ENCODE measurements around the gene ELL2. TPM values are rescaled to one million over a fixed set of nuclear protein-coding genes. Genes with fewer than 3 reads are reported as not detected.

Gene ELL2
- total and polyA plus RNA-seq, 10 donors, result 4.3 to 109 (median 66.8) TPM

DNA sequence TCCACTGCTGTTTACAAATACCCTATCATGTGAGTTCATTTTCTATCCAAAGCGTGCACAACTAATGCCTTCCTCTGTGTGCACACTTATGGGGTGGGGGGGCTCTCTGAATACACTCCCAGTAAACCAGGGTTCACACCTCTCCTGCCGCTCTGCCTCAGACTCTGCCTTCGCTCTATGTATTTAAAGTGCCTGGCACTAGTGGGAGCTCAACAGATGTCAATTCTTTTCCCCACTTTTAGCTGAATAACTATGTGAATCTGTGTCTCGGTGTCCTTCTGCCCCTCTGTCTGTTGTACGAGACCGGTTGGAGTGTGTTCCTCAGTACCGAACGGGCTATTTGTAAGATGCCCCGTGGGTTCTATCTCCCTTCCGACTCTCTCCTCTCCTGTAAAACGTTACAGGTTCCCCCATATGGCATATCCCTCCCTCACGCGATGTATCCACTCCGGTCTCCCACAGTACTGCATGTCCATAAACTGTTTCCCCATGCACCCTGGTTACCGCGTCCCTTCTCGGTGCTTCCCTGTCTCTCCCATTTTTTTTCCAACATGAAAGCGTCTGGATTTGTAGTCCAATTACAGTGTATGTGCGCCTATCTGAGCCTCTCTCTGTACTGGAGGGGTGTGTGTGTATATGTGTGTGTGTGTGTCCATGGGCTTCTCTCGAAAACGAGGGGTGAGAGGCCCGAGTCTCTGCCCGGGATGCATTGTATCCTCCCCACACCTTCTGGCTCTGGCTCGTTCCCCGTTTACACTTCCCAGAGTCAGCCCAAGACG lies 1.6 kb downstream of the ELL2 start:
- H3K4me3 ChIP-seq, result peak overlapping the region; percentile 60 to 85 (median 66)
- WGBS, 5 donors, result 26 to 49% (median 38%) methylated on average over 25 to 26 of the region's 26 CpGs
- intact Hi-C loops (cut with DNase I; ENCODE audit: low total_unique reads), result loop anchor here (10.0 kb wide), 1 partner anchor 375 kb away; no protein-coding TSS in a partner anchor
- DNase-seq, result no peak
- no peaks in the 10 kb centered on the region for H3K27me3 ChIP-seq (replicated peaks in 1 of 7)
- no peaks in the 10 kb centered on the region for H3K9me3 ChIP-seq
- no peaks in the 10 kb centered on the region for H3K36me3 ChIP-seq
- TF ChIP-seq POLR2A (IDR thresholded peaks at IDR 0.05), result no peak
- no peak for TF ChIP-seq POLR2AphosphoS5 (IDR thresholded peaks at IDR 0.05)
- TF ChIP-seq, protein P1, sequence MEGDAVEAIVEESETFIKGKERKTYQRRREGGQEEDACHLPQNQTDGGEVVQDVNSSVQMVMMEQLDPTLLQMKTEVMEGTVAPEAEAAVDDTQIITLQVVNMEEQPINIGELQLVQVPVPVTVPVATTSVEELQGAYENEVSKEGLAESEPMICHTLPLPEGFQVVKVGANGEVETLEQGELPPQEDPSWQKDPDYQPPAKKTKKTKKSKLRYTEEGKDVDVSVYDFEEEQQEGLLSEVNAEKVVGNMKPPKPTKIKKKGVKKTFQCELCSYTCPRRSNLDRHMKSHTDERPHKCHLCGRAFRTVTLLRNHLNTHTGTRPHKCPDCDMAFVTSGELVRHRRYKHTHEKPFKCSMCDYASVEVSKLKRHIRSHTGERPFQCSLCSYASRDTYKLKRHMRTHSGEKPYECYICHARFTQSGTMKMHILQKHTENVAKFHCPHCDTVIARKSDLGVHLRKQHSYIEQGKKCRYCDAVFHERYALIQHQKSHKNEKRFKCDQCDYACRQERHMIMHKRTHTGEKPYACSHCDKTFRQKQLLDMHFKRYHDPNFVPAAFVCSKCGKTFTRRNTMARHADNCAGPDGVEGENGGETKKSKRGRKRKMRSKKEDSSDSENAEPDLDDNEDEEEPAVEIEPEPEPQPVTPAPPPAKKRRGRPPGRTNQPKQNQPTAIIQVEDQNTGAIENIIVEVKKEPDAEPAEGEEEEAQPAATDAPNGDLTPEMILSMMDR (IDR thresholded peaks at IDR 0.05 in 8 of 11, conservative IDR thresholded peaks at IDR 0.05 in 3 of 11), result peak in 3 of 11 experiments; percentile 6 to 16 (median 11)
- H3K27ac ChIP-seq, result peak overlapping the region in 6 of 8 donors; percentile 97 to 100 (median 99)
- peaks cover 8 to 66% (median 53%) of the 10 kb centered on the region in 6 donors for H3K4me1 ChIP-seq

DNA sequence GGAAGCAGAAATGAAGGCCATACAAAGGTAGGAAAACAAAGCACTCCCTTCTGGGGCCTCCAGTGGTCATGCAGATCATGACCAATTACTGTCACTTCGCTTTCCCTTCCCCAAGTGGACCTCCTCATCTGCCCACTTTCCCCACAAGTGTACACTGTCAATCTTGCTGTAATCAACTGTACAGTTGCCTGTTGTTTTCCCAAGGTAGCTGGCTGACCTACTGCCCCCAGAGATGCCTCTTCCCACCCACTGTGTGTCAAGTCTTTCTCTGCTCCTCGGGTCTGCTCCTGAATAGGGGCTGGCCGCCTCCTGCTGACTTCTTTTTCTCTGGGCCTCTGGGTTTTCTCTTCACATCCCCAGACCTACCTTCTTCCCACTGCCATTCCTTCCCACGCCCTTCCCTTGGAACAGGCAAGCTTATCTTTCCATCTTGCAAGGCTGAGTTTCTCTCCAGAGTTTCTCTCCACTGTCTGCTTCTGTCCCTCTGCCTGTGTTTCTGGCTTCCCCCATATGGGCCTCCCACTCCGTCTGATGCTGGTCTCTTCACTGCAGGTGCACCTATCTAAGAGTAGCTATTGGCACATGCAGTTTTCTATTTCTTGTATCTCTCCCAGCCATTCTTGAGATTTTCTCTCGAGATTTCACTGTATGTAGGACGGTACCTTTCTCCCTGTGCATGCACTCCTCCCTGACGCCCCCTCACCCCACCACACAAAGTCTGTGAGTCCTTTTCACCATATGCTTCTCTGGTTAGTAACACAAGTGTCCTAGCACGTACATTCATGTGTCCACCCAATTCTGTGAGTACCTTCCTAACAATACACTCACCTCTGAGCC lies 2.4 kb downstream of the ELL2 start:
- Histone ChIP-seq H3K4me1 (peaks cover 8 to 68% (median 56%) of the 10 kb centered on the region in 6 donors), H3K27ac (peak overlapping the region in 4 of 8 donors; percentile 9 to 100 (median 100)), H3K27me3 (replicated peaks in 1 of 7) (no peaks in the 10 kb centered on the region), H3K36me3 (no peaks in the 10 kb centered on the region), H3K4me3 (peak overlapping the region; percentile 10 to 85 (median 66)), H3K9me3 (no peaks in the 10 kb centered on the region)
- TF ChIP-seq POLR2AphosphoS5 (IDR thresholded peaks at IDR 0.05), result peak in 1 of 3 donors; percentile 37
- no peak for TF ChIP-seq POLR2A (IDR thresholded peaks at IDR 0.05)
- TF ChIP-seq, protein P1 (IDR thresholded peaks at IDR 0.05 in 8 of 11, conservative IDR thresholded peaks at IDR 0.05 in 3 of 11), result no peak
- intact Hi-C loops (cut with DNase I; ENCODE audit: low total_unique reads), result no loop called here
- WGBS, 5 donors, result 76 to 88% (median 84%) methylated on average over 9 of the region's 9 CpGs
- DNase-seq, result no peak

DNA sequence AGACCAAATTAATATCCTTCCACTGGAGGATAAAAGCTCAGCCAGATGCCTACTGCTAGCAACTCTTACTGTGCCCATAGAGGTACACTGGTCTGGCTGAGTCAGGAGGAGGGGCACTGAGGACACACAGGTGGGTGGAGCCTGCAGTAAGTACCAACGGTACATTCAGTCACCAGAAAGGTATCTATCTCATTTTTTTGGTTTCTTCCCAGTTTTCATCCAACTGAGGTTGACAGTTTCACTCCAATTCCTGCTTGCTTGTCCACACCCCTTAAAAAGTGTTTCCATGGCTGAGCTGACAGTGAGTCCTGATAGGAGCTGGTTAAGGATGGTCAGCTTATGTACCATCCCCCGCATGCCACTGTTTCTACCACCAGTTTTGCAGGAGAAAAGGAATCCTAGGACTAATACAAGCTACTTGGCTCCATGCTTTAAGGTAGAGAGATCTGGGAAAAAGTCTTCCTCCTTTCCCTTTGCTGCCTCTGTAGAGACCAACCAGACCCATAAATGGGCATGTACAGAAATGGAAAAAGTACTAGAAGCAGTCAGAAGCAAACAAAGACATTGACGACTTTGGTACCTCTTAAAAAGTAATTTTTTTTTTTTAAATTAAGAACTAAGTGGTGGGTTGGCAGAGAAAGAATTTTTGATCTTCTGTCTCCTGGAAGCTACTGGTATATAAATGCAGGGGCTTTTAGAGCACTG lies 3.2 kb downstream of the ELL2 start:
- TF ChIP-seq POLR2A (IDR thresholded peaks at IDR 0.05), result no peak
- peak in 1 of 3 donors; percentile 66 for TF ChIP-seq POLR2AphosphoS5 (IDR thresholded peaks at IDR 0.05)
- 74 to 83% (median 76%) methylated on average over 3 of the region's 3 CpGs for WGBS, 5 donors
- Histone ChIP-seq H3K4me1 (peaks cover 8 to 68% (median 56%) of the 10 kb centered on the region in 6 donors), H3K27ac (peak overlapping the region in 3 of 8 donors; percentile 99 to 100 (median 100)), H3K27me3 (replicated peaks in 1 of 7) (no peaks in the 10 kb centered on the region), H3K9me3 (no peaks in the 10 kb centered on the region), H3K36me3 (no peaks in the 10 kb centered on the region), H3K4me3 (peak overlapping the region in 5 of 8 donors; percentile 60 to 85 (median 72))
- intact Hi-C loops (cut with DNase I; ENCODE audit: low total_unique reads), result no loop called here
- DNase-seq, result no peak

DNA sequence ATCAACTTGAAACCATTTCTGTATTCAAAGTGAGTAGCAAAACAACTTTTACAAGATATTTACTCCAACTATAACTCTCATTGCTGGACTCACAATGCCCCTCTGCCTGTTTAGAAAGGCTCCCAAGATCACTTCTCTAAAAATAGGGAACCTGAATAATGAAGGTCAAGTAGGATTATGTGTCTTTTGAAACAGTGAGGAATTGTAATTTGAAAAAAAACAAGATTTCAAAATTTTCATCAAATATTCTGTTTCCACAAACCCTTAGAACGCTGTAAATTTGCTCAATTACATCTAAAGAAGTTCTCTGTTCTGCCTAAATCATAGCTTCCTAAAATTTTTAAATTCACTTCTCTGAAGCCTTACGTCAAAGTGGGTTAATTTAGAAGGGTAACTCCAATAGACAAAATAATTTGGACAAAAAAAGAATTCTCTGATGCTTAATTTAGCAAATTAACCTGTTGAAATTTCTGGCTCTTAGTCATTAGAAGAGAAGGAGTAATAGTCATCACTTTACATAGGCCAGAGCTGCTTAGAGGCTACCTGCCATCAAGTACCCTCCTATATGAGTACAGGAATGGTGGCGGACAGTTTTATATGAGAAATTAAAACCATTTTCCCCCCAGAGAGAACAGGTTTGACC lies 4.0 kb downstream of the ELL2 start:
- 69 to 91% (median 79%) methylated on average over 3 of the region's 3 CpGs for WGBS, 5 donors
- TF ChIP-seq POLR2A (IDR thresholded peaks at IDR 0.05), result no peak
- TF ChIP-seq POLR2AphosphoS5 (IDR thresholded peaks at IDR 0.05), result no peak
- TF ChIP-seq, protein P1 (IDR thresholded peaks at IDR 0.05 in 8 of 11, conservative IDR thresholded peaks at IDR 0.05 in 3 of 11), result no peak
- Histone ChIP-seq H3K4me1 (peaks cover 8 to 67% (median 55%) of the 10 kb centered on the region in 6 donors), H3K27me3 (replicated peaks in 1 of 7) (no peaks in the 10 kb centered on the region), H3K36me3 (no peaks in the 10 kb centered on the region), H3K27ac (peak overlapping the region in 3 of 8 donors; percentile 99 to 100 (median 100)), H3K4me3 (peak overlapping the region in 3 of 8 donors; percentile 72 to 85 (median 73)), H3K9me3 (no peaks in the 10 kb centered on the region)
- intact Hi-C loops (cut with DNase I; ENCODE audit: low total_unique reads), result no loop called here
- no peak for DNase-seq
